HepG2 (cell line): ENCODE results near the gene BRAP. TPM values are rescaled to one million over a fixed set of nuclear protein-coding genes. Genes with fewer than 3 reads are reported as not detected.

Source experiments
- ARNT ChIP-seq: fragments of 450-650 bp; IDR thresholded peaks from 2 replicates; pipeline ENCODE4 v1.6.1; 2017
- BRF2 ChIP-seq: sonication (generic); formaldehyde crosslinking; IDR thresholded peaks from 2 replicates; pipeline ENCODE4 v1.8.1; 2022; ENCODE audit warnings: mild to moderate bottlenecking, missing genetic modification reagents
- ELF3 ChIP-seq: IDR thresholded peaks from 2 replicates; pipeline ENCODE4 v1.6.1; 2016; ENCODE audit warnings: missing genetic modification reagents, missing compliant biosample characterization
- HOXA5 ChIP-seq: sonication (generic); formaldehyde crosslinking; IDR thresholded peaks from 2 replicates; pipeline ENCODE4 v1.4.0; 2020; ENCODE audit warnings: missing genetic modification reagents
- KLF11 ChIP-seq: IDR thresholded peaks from 2 replicates; pipeline ENCODE4 v1.6.1; 2016; ENCODE audit warnings: missing compliant biosample characterization
- MEIS1 ChIP-seq: sonication (generic); formaldehyde crosslinking; IDR thresholded peaks from 2 replicates; pipeline ENCODE4 v1.9.0; 2021; ENCODE audit warnings: mild to moderate bottlenecking, missing genetic modification reagents, moderate library complexity, borderline replicate concordance
- REPIN1 ChIP-seq: sonication (generic); formaldehyde crosslinking; IDR thresholded peaks from 2 replicates; pipeline ENCODE4 v1.8.0; 2022; ENCODE audit warnings: missing genetic modification reagents, low read depth, mild to moderate bottlenecking, borderline replicate concordance
- SIX4 ChIP-seq: sonication (generic); formaldehyde crosslinking; IDR thresholded peaks from 2 replicates; pipeline ENCODE4 v1.4.0; 2020; ENCODE audit warnings: missing genetic modification reagents
- TAF1 ChIP-seq: sonication (generic); formaldehyde crosslinking; IDR thresholded peaks from 2 replicates; pipeline ENCODE4 v1.4.0; 2020; ENCODE audit warnings: missing genetic modification reagents
- TARDBP ChIP-seq: sonication (generic); formaldehyde crosslinking; IDR thresholded peaks from 2 replicates; pipeline ENCODE4 v1.8.0; 2022; ENCODE audit warnings: mild to moderate bottlenecking, missing genetic modification reagents
- ZHX2 ChIP-seq, 2 experiments: sonication (generic) in 1 of 2; formaldehyde crosslinking in 1 of 2; IDR thresholded peaks; 2 replicates each; pipeline versions ENCODE4 v1.6.1 to v1.9.0; 2014 to 2022; ENCODE audit warnings: antibody characterized with exemption in 1 of 2, borderline replicate concordance in 1 of 2, inconsistent platforms in 1 of 2, low read depth in 1 of 2, missing genetic modification reagents in 1 of 2
- ZNF12 ChIP-seq: sonication (generic); formaldehyde crosslinking; IDR thresholded peaks from 2 replicates; pipeline ENCODE4 v1.5.0; 2020; ENCODE audit warnings: missing genetic modification reagents
- ZNF232 ChIP-seq: sonication (generic); formaldehyde crosslinking; IDR thresholded peaks from 2 replicates; pipeline ENCODE4 v1.4.0; 2020; ENCODE audit warnings: missing genetic modification reagents, borderline replicate concordance
- ZNF251 ChIP-seq: sonication (generic); formaldehyde crosslinking; IDR thresholded peaks from 2 replicates; pipeline ENCODE4 v1.9.0; 2021; ENCODE audit warnings: mild to moderate bottlenecking, missing genetic modification reagents
- ZNF282 ChIP-seq: fragments of 450-650 bp; IDR thresholded peaks from 2 replicates; pipeline ENCODE4 v1.6.1; 2018; ENCODE audit not compliant: partially characterized antibody
- ZNF501 ChIP-seq: sonication (generic); formaldehyde crosslinking; IDR thresholded peaks from 2 replicates; pipeline ENCODE4 v1.5.1; 2020; ENCODE audit warnings: mild to moderate bottlenecking, moderate library complexity, missing genetic modification reagents
- ZNF572 ChIP-seq: sonication (generic); formaldehyde crosslinking; IDR thresholded peaks from 2 replicates; pipeline ENCODE4 v1.5.1; 2020; ENCODE audit warnings: mild to moderate bottlenecking, missing genetic modification reagents
- ZNF589 ChIP-seq: sonication (generic); formaldehyde crosslinking; conservative IDR thresholded peaks from 2 replicates; pipeline ENCODE4 v1.8.0; 2022; ENCODE audit warnings: mild to moderate bottlenecking, moderate library complexity, missing genetic modification reagents
- ZNF790 ChIP-seq: sonication (generic); formaldehyde crosslinking; IDR thresholded peaks from 2 replicates; pipeline ENCODE4 v1.8.0; 2022; ENCODE audit warnings: missing genetic modification reagents, mild to moderate bottlenecking, borderline replicate concordance
- polyA plus RNA-seq, 8 experiments: library from polyadenylated mRNA; depleted of rRNA in 3 of 8; stranded (reverse) in 7 of 8; unstranded in 1 of 8; fragments of >200 nt; fragmentation: Illumina TruSeq in 4 of 8; extraction: Trizol in 4 of 8; gene quantifications; 2 replicates each; pipeline versions ENCODE4 v1.2.1 to v1.2.3, GENCODE V29; 2011 to 2016; ENCODE audit warnings: low read depth in 4 of 8, missing spikeins in 1 of 8, mixed read lengths in 1 of 8; ENCODE audit not compliant: insufficient read depth in 1 of 8
- total RNA-seq, 5 experiments: library from RNA; depleted of rRNA; stranded (reverse); fragments of >200 nt; fragmentation: Illumina TruSeq; extraction: Trizol; gene quantifications; 2 replicates each; pipeline ENCODE4 v1.2.3, GENCODE V29; 2016; ENCODE audit warnings: low read depth in 1 of 5
- TF ChIP-seq, protein P1 (sequence below): IDR thresholded peaks from 2 replicates; pipeline ENCODE4 v1.6.1; 2016; ENCODE audit warnings: mild to moderate bottlenecking, missing biosample characterization, missing genetic modification reagents
- TF ChIP-seq, protein P2 (sequence below): sonication (generic); formaldehyde crosslinking; IDR thresholded peaks from 2 replicates; pipeline ENCODE4 v1.9.0; 2022; ENCODE audit warnings: missing genetic modification reagents, mild to moderate bottlenecking, borderline replicate concordance

BRAP gene
- total and polyA plus RNA-seq, 2 of the 13 experiments (the other 11 are each of a cell fraction or from before 2014, with no cell fraction given): 8.1 to 15.4 TPM

DNA sequence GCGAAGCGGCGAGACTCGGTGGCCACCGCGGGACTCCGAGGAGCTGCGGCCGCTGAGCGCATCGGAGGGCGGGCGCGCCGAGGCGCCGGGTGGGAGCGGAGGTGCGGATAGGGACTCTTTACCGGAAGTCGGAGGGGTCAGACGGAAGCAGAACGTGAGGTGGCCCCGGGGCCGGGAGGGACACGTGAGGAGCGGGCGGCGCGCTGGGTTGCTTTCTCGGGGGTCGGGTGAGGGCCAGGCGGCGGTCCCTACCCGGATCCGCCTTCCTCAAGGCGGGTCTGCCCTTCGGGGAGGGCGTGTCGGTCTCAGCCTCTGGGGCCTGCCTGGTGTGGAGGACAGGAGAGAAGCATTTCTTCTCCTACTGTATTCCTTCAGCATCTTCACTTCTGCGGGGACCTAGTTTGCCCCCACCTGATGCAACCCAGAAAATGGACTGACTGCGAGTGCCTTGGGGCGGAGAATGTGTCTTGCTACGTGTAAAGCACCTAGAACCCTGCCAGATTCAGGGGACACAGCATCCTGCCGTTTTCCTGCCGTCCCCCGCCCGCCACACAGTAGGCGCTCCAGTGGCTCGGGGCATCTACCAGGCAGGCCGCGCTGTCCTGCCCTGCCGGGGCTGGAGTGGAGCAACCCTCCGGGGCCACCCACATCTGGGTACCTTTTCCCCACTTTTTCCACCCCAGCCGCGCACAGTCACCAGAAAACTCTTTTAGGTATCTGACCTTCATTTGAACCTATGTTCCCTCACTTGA lies 86.1 kb downstream of the BRAP start (continued):
- TF ChIP-seq ZNF12 (peak; percentile 58), TAF1 (CRISPR knock-in tag) (peak; percentile 95), SIX4 (CRISPR knock-in tag) (peak; percentile 10; the same call in 1 of the 2 replicates), ZNF589 (0 out of 2 replicates have a peak, but pooled peaks have one; percentile 34), ARNT (no peak), HOXA5 (CRISPR knock-in tag) (peak; percentile 31; the same call in 1 of the 2 replicates), ELF3 (CRISPR knock-in tag) (no peak; the same call in none of the 2 replicates), REPIN1 (CRISPR knock-in tag) (no peak), ZNF232 (CRISPR knock-in tag) (0 out of 2 replicates have a peak, but pooled peaks have one; percentile 17), ZNF251 (no peak), ZNF501 (CRISPR knock-in tag) (peak; percentile 49; the same call in 1 of the 2 replicates), ZNF790 (CRISPR knock-in tag) (no peak; the same call in 1 of the 2 replicates), KLF11 (no peak), ZNF282 (no peak), TARDBP (CRISPR knock-in tag) (peak; percentile 8; the same call in 1 of the 2 replicates), ZHX2 (IDR thresholded peaks at IDR 0.05; ENCODE audit: low read depth) (no peak; the same call in 1 of the 2 replicates), ZHX2 (CRISPR knock-in tag; IDR thresholded peaks at IDR 0.05; ENCODE audit: borderline replicate concordance) (no peak), BRF2 (CRISPR knock-in tag) (no peak), MEIS1 (CRISPR knock-in tag) (no peak; the same call in 1 of the 2 replicates), ZNF572 (CRISPR knock-in tag) (no peak)
- TF ChIP-seq, protein P1, sequence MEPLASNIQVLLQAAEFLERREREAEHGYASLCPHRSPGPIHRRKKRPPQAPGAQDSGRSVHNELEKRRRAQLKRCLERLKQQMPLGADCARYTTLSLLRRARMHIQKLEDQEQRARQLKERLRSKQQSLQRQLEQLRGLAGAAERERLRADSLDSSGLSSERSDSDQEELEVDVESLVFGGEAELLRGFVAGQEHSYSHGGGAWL: peak; percentile 78; the same call in 1 of the 2 replicates
- TF ChIP-seq, protein P2, sequence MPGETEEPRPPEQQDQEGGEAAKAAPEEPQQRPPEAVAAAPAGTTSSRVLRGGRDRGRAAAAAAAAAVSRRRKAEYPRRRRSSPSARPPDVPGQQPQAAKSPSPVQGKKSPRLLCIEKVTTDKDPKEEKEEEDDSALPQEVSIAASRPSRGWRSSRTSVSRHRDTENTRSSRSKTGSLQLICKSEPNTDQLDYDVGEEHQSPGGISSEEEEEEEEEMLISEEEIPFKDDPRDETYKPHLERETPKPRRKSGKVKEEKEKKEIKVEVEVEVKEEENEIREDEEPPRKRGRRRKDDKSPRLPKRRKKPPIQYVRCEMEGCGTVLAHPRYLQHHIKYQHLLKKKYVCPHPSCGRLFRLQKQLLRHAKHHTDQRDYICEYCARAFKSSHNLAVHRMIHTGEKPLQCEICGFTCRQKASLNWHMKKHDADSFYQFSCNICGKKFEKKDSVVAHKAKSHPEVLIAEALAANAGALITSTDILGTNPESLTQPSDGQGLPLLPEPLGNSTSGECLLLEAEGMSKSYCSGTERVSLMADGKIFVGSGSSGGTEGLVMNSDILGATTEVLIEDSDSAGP (CRISPR knock-in tag): peak; percentile 70; the same call in 1 of the 2 replicates
